Measurements from ENCODE around the gene NRG3. TPM values are rescaled to one million over a fixed set of nuclear protein-coding genes. Genes with fewer than 3 reads are reported as not detected.

The NRG3 gene
- total and polyA plus RNA-seq, 2 donors (not counting 1 experiment from before 2014, with no cell fraction given) = not detected

GRCh38 chr10:83023662-83024061 is 1148.7 kb downstream of the NRG3 start:
- no peak overlapping the region for H3K4me3 ChIP-seq (replicated peaks in 1 of 4; ENCODE audit: control extremely low read depth in 1 of 4, insufficient read depth in 1 of 4, low read depth in 3 of 4, low read length in 4 of 4)
- H3K27me3 ChIP-seq (ENCODE audit: control insufficient read depth, insufficient read depth, low read length) = no peaks in the 10 kb centered on the region
- TF ChIP-seq EZH2 (IDR thresholded peaks at IDR 0.05; ENCODE audit: low read length, missing control alignments) (no peak), CTCF (conservative IDR thresholded peaks at IDR 0.05 in 1 of 2, IDR thresholded peaks at IDR 0.05 in 1 of 2; ENCODE audit: low read depth in 1 of 2, low read length in 2 of 2) (no peak)
- H3K36me3 ChIP-seq (ENCODE audit: control insufficient read depth, insufficient read depth, low read length) = no peaks in the 10 kb centered on the region
- H4K20me1 ChIP-seq (ENCODE audit: control insufficient read depth, extremely low read depth, insufficient read depth, low read length) = no peaks in the 10 kb centered on the region
- no peaks in the 10 kb centered on the region for H3K4me1 ChIP-seq (ENCODE audit: control insufficient read depth, extremely low read depth, insufficient read depth, low read length)
- no peak overlapping the region for H3K9ac ChIP-seq (ENCODE audit: insufficient read depth, low read length)
- no peak overlapping the region for H3K4me2 ChIP-seq (ENCODE audit: extremely low read depth, insufficient read depth, low read length)
- no peak overlapping the region for H2AFZ ChIP-seq (ENCODE audit: low read length)
- no peak overlapping the region for H3K27ac ChIP-seq (ENCODE audit: insufficient read depth, low read length)
- no peak for DNase-seq (ENCODE audit: low read depth in 2 of 2)
- no peaks in the 10 kb centered on the region for H3K9me3 ChIP-seq (ENCODE audit: control insufficient read depth, insufficient read depth, low read depth, low read length)
- H3K79me2 ChIP-seq (ENCODE audit: control insufficient read depth, insufficient read depth, low read length) = no peaks in the 10 kb centered on the region

Measured in fibroblast of lung (primary cell).